ENCODE measurements around the gene SGK1. TPM values are rescaled to one million over a fixed set of nuclear protein-coding genes. Genes with fewer than 3 reads are reported as not detected.

The SGK1 gene
- total and polyA plus RNA-seq, 2 donors (not counting 1 experiment from before 2014, with no cell fraction given): 37.3 to 57.8 TPM

- H3K27ac Mint-ChIP-seq: no peak overlapping the region
- Histone ChIP-seq H3K36me3 (replicated peaks in 1 of 2; ENCODE audit: control extremely low read depth in 1 of 2, control insufficient read depth in 1 of 2, extremely low read depth in 1 of 2, insufficient read depth in 2 of 2, low read length in 1 of 2) (no peaks in the 10 kb centered on the region), H3K4me2 (replicated peaks; ENCODE audit: low read depth, low read length, poor library complexity, severe bottlenecking) (no peak overlapping the region), H3K27me3 (replicated peaks in 1 of 4; ENCODE audit: control extremely low read depth in 1 of 4, control insufficient read depth in 3 of 4, insufficient read depth in 4 of 4, low read length in 3 of 4) (peaks cover 0 to 21% (median 17%) of the 10 kb centered on the region in 4 experiments), H3K4me3 (ENCODE audit: control extremely low read depth in 1 of 5, extremely low read depth in 1 of 5, insufficient read depth in 1 of 5, low read depth in 2 of 5, low read length in 4 of 5) (no peak overlapping the region), H3K9me3 (ENCODE audit: control extremely low read depth in 1 of 3, control insufficient read depth in 2 of 3, insufficient read depth in 1 of 3, low read length in 2 of 3) (peaks cover 0 to 2% (median under 1%) of the 10 kb centered on the region in 3 donors), H3K79me2 (ENCODE audit: control insufficient read depth, insufficient read depth, low read length) (no peaks in the 10 kb centered on the region), H4K20me1 (ENCODE audit: control insufficient read depth, insufficient read depth, low read length, poor library complexity, severe bottlenecking) (no peaks in the 10 kb centered on the region), H2AFZ (ENCODE audit: insufficient read depth, low read depth, low read length, poor library complexity, severe bottlenecking) (no peak overlapping the region), H3K9ac (ENCODE audit: low read length) (no peak overlapping the region), H3K27ac (ENCODE audit: low read length in 2 of 2) (no peak overlapping the region), H3K4me1 (ENCODE audit: control insufficient read depth in 2 of 2, insufficient read depth in 2 of 2, low read length in 2 of 2) (peaks cover 9 to 16% of the 10 kb centered on the region in 2 donors)
- ATAC-seq (ENCODE audit: low read depth) (no peak), DNase-seq (no peak)
- WGBS (ENCODE audit: insufficient coverage): 94% methylated on average over 2 of the region's 4 CpGs
- no peak overlapping the region for H3K4me3 Mint-ChIP-seq
- H3K4me1 Mint-ChIP-seq: peaks cover 16% of the 10 kb centered on the region
- ChIA-PET CTCF (interaction anchor here (0.7 kb wide), 2 partner anchors 95 to 1789 kb away, joined by 3 read pairs; no protein-coding TSS in a partner anchor), POLR2A (no interaction called here)
- no peaks in the 10 kb centered on the region for H3K9me3 Mint-ChIP-seq (ENCODE audit: insufficient read depth)
- H3K27me3 Mint-ChIP-seq: peaks cover 36% of the 10 kb centered on the region
- no peak for TF ChIP-seq CTCF (IDR thresholded peaks at IDR 0.05)
- intact Hi-C loops (cut with micrococcal nuclease): no loop called here
Measured at GRCh38 chr6:134314006-134314821, 3.7 kb downstream of the SGK1 start.

GRCh38 chr6:134312038-134312660, 5.8 kb downstream of the SGK1 start:
- H3K4me1 Mint-ChIP-seq: peaks cover 4% of the 10 kb centered on the region
- TF ChIP-seq EZH2 (IDR thresholded peaks at IDR 0.05; ENCODE audit: borderline replicate concordance, insufficient read depth, low read depth, low read length, poor library complexity, severe bottlenecking) (no peak), CTCF (IDR thresholded peaks at IDR 0.05) (no peak)

More at GRCh38 chr6:134312038-134312660, 5.8 kb downstream of the SGK1 start:
- no peaks in the 10 kb centered on the region for H4K20me1 ChIP-seq (ENCODE audit: control insufficient read depth, insufficient read depth, low read length, poor library complexity, severe bottlenecking)
- H3K4me1 ChIP-seq (ENCODE audit: control insufficient read depth in 2 of 2, insufficient read depth in 2 of 2, low read length in 2 of 2): peaks cover under 1 to 5% of the 10 kb centered on the region in 2 donors
- no peaks in the 10 kb centered on the region for H3K36me3 ChIP-seq (replicated peaks in 1 of 2; ENCODE audit: control extremely low read depth in 1 of 2, control insufficient read depth in 1 of 2, extremely low read depth in 1 of 2, insufficient read depth in 2 of 2, low read length in 1 of 2)
- H3K4me2 ChIP-seq (replicated peaks; ENCODE audit: low read depth, low read length, poor library complexity, severe bottlenecking): no peak overlapping the region
- DNase-seq: no peak
- intact Hi-C loops (cut with micrococcal nuclease): no loop called here
- ChIA-PET POLR2A (no interaction called here), CTCF (no interaction called here)
- H3K9ac ChIP-seq (ENCODE audit: low read length): no peak overlapping the region
- no peaks in the 10 kb centered on the region for H3K9me3 ChIP-seq (ENCODE audit: control extremely low read depth in 1 of 3, control insufficient read depth in 2 of 3, insufficient read depth in 1 of 3, low read length in 2 of 3)
- H3K27me3 Mint-ChIP-seq: peaks cover 17% of the 10 kb centered on the region
- no peak for ATAC-seq (ENCODE audit: low read depth)
- H3K9me3 Mint-ChIP-seq (ENCODE audit: insufficient read depth): no peaks in the 10 kb centered on the region
- H3K27ac Mint-ChIP-seq: no peak overlapping the region
- H2AFZ ChIP-seq (ENCODE audit: insufficient read depth, low read depth, low read length, poor library complexity, severe bottlenecking): no peak overlapping the region
- H3K4me3 ChIP-seq (ENCODE audit: control extremely low read depth in 1 of 5, extremely low read depth in 1 of 5, insufficient read depth in 1 of 5, low read depth in 2 of 5, low read length in 4 of 5): no peak overlapping the region
- no peak overlapping the region for H3K27ac ChIP-seq (ENCODE audit: low read length in 2 of 2)
- WGBS (ENCODE audit: insufficient coverage): 100% methylated on average over 1 of the region's 7 CpGs
- peaks cover 0 to 9% (median 4%) of the 10 kb centered on the region in 4 experiments for H3K27me3 ChIP-seq (replicated peaks in 1 of 4; ENCODE audit: control extremely low read depth in 1 of 4, control insufficient read depth in 3 of 4, insufficient read depth in 4 of 4, low read length in 3 of 4)
- no peak overlapping the region for H3K4me3 Mint-ChIP-seq
- H3K79me2 ChIP-seq (ENCODE audit: control insufficient read depth, insufficient read depth, low read length): no peaks in the 10 kb centered on the region
